SU-DHL-6 (cell line): ENCODE results near the gene GIT2.
A peak's percentile ranks its signal among the peaks of the same experiment; 100 is the strongest.

ENCODE experiments used
- H2AFZ ChIP-seq: fragments of 200-600 bp; sonication (generic); 2 replicates; pipeline ENCODE4 v1.6.1; 2014; ENCODE audit warnings: low read depth, mild to moderate bottlenecking, moderate library complexity, mixed read lengths, antibody characterized with exemption, low read length; ENCODE audit not compliant: severe bottlenecking
- H3F3A ChIP-seq: fragments of 200-600 bp; shearing (Covaris generic); 2 replicates; pipeline ENCODE4 v1.6.0; 2016; ENCODE audit warnings: antibody characterized with exemption, mild to moderate bottlenecking; ENCODE audit not compliant: insufficient read depth
- H3K27ac ChIP-seq: fragments of 200-600 bp; sonication (generic); 2 replicates; pipeline ENCODE4 v1.5.1; 2016; ENCODE audit warnings: low read depth, mild to moderate bottlenecking, low read length, moderate library complexity, mixed read lengths
- H3K27me3 ChIP-seq: fragments of 200-600 bp; sonication (generic), shearing (Covaris generic); 2 replicates; pipeline ENCODE4 v1.6.0; 2014; ENCODE audit warnings: mild to moderate bottlenecking, low read length
- H3K36me3 ChIP-seq: fragments of 200-600 bp; sonication (generic); 2 replicates; pipeline ENCODE4 v1.6.1; 2014; ENCODE audit warnings: mild to moderate bottlenecking, low read length, mixed read lengths
- H3K4me2 ChIP-seq: fragments of 300-600, 200-600 bp; shearing (Covaris generic), sonication (generic); 2 replicates; pipeline ENCODE4 v1.6.0; 2014; ENCODE audit warnings: low read length, low read depth, mild to moderate bottlenecking; ENCODE audit not compliant: poor library complexity, severe bottlenecking
- H3K4me3 ChIP-seq: fragments of 200-600 bp; sonication (generic); 2 replicates; pipeline ENCODE4 v1.5.1; 2014; ENCODE audit warnings: antibody characterized with exemption, low read length, mild to moderate bottlenecking, mixed read lengths; ENCODE audit not compliant: insufficient read depth, poor library complexity, severe bottlenecking
- H3K79me2 ChIP-seq: fragments of 200-600 bp; sonication (generic); 2 replicates; pipeline ENCODE4 v1.6.1; 2014; ENCODE audit warnings: mild to moderate bottlenecking, low read length, moderate library complexity; ENCODE audit not compliant: insufficient read depth
- H3K9ac ChIP-seq: fragments of 200-600 bp; sonication (generic); 2 replicates; pipeline ENCODE4 v1.7.0; 2014; ENCODE audit warnings: mild to moderate bottlenecking, low read length
- H3K9me2 ChIP-seq: fragments of 200-600 bp; sonication (generic); replicated peaks from 2 replicates; pipeline ENCODE4 v1.6.1; 2014; ENCODE audit warnings: low read length; ENCODE audit not compliant: insufficient read depth
- H3K9me3 ChIP-seq: fragments of 200-600 bp; sonication (generic); 2 replicates; pipeline ENCODE4 v1.6.1; 2014; ENCODE audit warnings: low read length, mixed read lengths; ENCODE audit not compliant: insufficient read depth
- H4K20me1 ChIP-seq: fragments of 200-600 bp; sonication (generic); 2 replicates; pipeline ENCODE4 v1.6.1; 2014; ENCODE audit warnings: low read depth, mild to moderate bottlenecking, antibody characterized with exemption, low read length, moderate library complexity, mixed read lengths
- EZH2phosphoT487 ChIP-seq: fragments of 200-600 bp; sonication (generic), shearing (Covaris generic); conservative IDR thresholded peaks from 2 replicates; pipeline ENCODE4 v1.6.1; 2018; ENCODE audit warnings: mild to moderate bottlenecking, antibody characterized with exemption, low read length, moderate library complexity, mixed read lengths
- TF ChIP-seq, protein P1 (sequence below): fragments of 200-600 bp; sonication (generic); IDR thresholded peaks from one replicate; pipeline ENCODE4 v1.5.1; 2017; ENCODE audit warnings: antibody characterized with exemption, mild to moderate bottlenecking, low read length, moderate library complexity; ENCODE audit not compliant: insufficient read depth, poor library complexity, severe bottlenecking

GIT2 gene

DNA sequence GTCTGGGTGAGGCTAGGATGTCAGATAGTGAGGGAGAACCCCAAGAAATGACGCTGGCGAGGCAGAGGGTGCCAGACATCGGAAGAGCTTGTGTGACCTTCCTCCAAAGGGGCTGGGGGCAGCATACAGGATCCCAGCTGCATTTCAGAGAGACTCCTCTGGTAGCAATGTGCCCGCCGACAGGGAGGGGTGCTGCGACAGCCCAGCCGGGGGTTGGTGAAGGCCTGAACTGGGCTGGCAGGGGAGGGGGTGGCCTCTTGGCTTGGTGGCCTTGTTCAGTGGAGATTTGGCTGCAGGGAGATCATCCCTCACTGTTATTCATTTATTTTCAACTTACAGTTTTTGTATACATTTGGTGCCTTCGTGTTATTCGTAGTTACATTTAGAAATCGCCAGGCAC lies 90.9 kb downstream of the GIT2 start:
- no peak overlapping the region for H3K4me3 ChIP-seq
- no peaks in the 10 kb centered on the region for H3K27me3 ChIP-seq
- H2AFZ ChIP-seq: no peak overlapping the region
- no peak overlapping the region for H3K9ac ChIP-seq
- H3K4me2 ChIP-seq: no peak overlapping the region
- no peak for TF ChIP-seq EZH2phosphoT487
- TF ChIP-seq, protein P1, sequence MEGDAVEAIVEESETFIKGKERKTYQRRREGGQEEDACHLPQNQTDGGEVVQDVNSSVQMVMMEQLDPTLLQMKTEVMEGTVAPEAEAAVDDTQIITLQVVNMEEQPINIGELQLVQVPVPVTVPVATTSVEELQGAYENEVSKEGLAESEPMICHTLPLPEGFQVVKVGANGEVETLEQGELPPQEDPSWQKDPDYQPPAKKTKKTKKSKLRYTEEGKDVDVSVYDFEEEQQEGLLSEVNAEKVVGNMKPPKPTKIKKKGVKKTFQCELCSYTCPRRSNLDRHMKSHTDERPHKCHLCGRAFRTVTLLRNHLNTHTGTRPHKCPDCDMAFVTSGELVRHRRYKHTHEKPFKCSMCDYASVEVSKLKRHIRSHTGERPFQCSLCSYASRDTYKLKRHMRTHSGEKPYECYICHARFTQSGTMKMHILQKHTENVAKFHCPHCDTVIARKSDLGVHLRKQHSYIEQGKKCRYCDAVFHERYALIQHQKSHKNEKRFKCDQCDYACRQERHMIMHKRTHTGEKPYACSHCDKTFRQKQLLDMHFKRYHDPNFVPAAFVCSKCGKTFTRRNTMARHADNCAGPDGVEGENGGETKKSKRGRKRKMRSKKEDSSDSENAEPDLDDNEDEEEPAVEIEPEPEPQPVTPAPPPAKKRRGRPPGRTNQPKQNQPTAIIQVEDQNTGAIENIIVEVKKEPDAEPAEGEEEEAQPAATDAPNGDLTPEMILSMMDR: no peak
- H4K20me1 ChIP-seq: no peaks in the 10 kb centered on the region
- no peak overlapping the region for H3K27ac ChIP-seq
- no peaks in the 10 kb centered on the region for H3F3A ChIP-seq
- no peaks in the 10 kb centered on the region for H3K9me2 ChIP-seq
- peaks cover 20% of the 10 kb centered on the region for H3K79me2 ChIP-seq
- no peaks in the 10 kb centered on the region for H3K9me3 ChIP-seq
- no peaks in the 10 kb centered on the region for H3K36me3 ChIP-seq

- H3K9me2 ChIP-seq: no peaks in the 10 kb centered on the region
- H2AFZ ChIP-seq: no peak overlapping the region
- H3K27me3 ChIP-seq: no peaks in the 10 kb centered on the region
- H3K27ac ChIP-seq: no peak overlapping the region
- H3K36me3 ChIP-seq: no peaks in the 10 kb centered on the region
- no peak for TF ChIP-seq EZH2phosphoT487
- TF ChIP-seq, protein P1: no peak
- H4K20me1 ChIP-seq: no peaks in the 10 kb centered on the region
- H3K9ac ChIP-seq: no peak overlapping the region
- no peaks in the 10 kb centered on the region for H3F3A ChIP-seq
- no peak overlapping the region for H3K4me3 ChIP-seq
- no peaks in the 10 kb centered on the region for H3K9me3 ChIP-seq
- peaks cover 22% of the 10 kb centered on the region for H3K79me2 ChIP-seq
- H3K4me2 ChIP-seq: no peak overlapping the region
Observed at GRCh38 chr12:109902891-109903418, 93.2 kb downstream of the GIT2 start.

DNA sequence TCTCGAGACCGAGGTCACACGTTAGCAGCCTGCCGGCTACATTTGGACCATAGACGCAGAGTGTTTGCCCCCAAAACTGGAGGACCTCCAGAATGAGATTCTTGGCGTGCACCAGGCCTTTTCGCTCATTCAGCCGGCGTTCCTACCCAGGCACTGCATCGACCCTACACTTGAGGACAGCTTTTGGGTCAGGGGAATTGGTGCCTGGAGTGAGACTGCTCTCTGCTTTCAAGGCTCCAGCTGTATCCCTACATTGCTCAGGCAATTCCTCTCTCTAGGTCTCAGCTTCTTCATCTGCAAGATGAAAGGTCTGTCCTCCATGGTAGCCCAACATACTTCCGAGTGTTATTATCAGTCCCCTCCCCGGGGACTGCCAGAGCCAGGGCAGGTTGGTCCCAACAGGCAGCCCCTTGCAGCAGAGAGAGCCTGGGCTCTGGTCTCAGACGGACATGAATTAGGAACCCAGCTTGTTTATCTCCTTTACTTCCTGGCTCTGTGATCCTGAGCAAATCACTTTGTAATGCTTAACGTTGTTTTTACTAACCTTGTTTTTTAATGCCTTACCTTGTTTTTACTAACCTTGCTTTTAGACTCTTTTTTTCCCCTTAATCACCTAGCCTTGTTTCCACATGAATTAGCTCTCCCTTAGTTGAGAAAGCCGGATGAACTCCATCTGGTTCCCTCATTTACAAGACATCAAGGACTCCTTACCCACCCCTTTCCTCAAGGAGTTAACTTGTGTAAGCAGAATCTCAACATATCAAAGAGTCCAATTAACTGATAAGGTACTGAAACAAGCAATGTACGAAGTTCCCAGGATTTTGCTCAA lies 95.2 kb downstream of the GIT2 start:
- H3K27me3 ChIP-seq: no peaks in the 10 kb centered on the region
- H3K9me2 ChIP-seq: no peaks in the 10 kb centered on the region
- peak overlapping the region; percentile 83 for H2AFZ ChIP-seq
- H4K20me1 ChIP-seq: no peaks in the 10 kb centered on the region
- H3F3A ChIP-seq: no peaks in the 10 kb centered on the region
- peak overlapping the region; percentile 20 for H3K27ac ChIP-seq
- H3K36me3 ChIP-seq: no peaks in the 10 kb centered on the region
- no peak for TF ChIP-seq EZH2phosphoT487
- TF ChIP-seq, protein P1: no peak
- peaks cover 22% of the 10 kb centered on the region for H3K79me2 ChIP-seq
- peak overlapping the region; percentile 82 for H3K4me2 ChIP-seq
- no peaks in the 10 kb centered on the region for H3K9me3 ChIP-seq
- H3K4me3 ChIP-seq: peak overlapping the region; percentile 75
- peak overlapping the region; percentile 80 for H3K9ac ChIP-seq
